Endodermal cell (in vitro differentiated cells): ENCODE measurements around the gene ST3GAL3. TPM values are rescaled to one million over a fixed set of nuclear protein-coding genes. Genes with fewer than 3 reads are reported as not detected.

ENCODE experiments used
- DNase-seq: peaks from one replicate; pipeline ENCODE4 v3.0.0-alpha.2; 2017
- H3K27ac ChIP-seq: 2 replicates; pipeline ENCODE4 v1.5.1; 2013; ENCODE audit warnings: mild to moderate bottlenecking, low read depth, low read length, moderate library complexity
- H3K27me3 ChIP-seq: 2 replicates; pipeline ENCODE4 v1.6.1; 2013; ENCODE audit warnings: mild to moderate bottlenecking, low read length, moderate library complexity; ENCODE audit not compliant: insufficient read depth, control insufficient read depth, poor library complexity, severe bottlenecking
- H3K36me3 ChIP-seq: 2 replicates; pipeline ENCODE4 v1.7.0; 2013; ENCODE audit warnings: mild to moderate bottlenecking, low read length, moderate library complexity; ENCODE audit not compliant: control insufficient read depth, insufficient read depth
- H3K4me1 ChIP-seq: one replicate; pipeline ENCODE4 v1.7.0; 2013; ENCODE audit warnings: low read length; ENCODE audit not compliant: control insufficient read depth, insufficient read depth
- H3K4me3 ChIP-seq: 2 replicates; pipeline ENCODE4 v1.5.1; 2013; ENCODE audit warnings: mild to moderate bottlenecking, low read length, moderate library complexity
- H3K9ac ChIP-seq: 2 replicates; pipeline ENCODE4 v1.6.1; 2013; ENCODE audit warnings: mild to moderate bottlenecking, low read length, moderate library complexity; ENCODE audit not compliant: poor library complexity, severe bottlenecking; ENCODE audit errors: extremely low read depth
- H3K9me3 ChIP-seq: 2 replicates; pipeline ENCODE4 v1.6.1; 2013; ENCODE audit warnings: mild to moderate bottlenecking, low read length, moderate library complexity; ENCODE audit not compliant: control insufficient read depth
- H3K27ac Mint-ChIP-seq: 2 replicates; pipeline ENCODE4 v1.8.0; 2020; ENCODE audit warnings: mixed read lengths
- H3K27me3 Mint-ChIP-seq: 2 replicates; pipeline ENCODE4 v1.8.0; 2021; ENCODE audit warnings: mild to moderate bottlenecking, mixed read lengths; ENCODE audit not compliant: insufficient read depth
- H3K36me3 Mint-ChIP-seq: 2 replicates; pipeline ENCODE4 v1.8.0; 2020; ENCODE audit warnings: low read depth, mixed read lengths
- H3K4me1 Mint-ChIP-seq: 2 replicates; pipeline ENCODE4 v1.8.0; 2020; ENCODE audit warnings: mixed read lengths
- H3K4me3 Mint-ChIP-seq: 2 replicates; pipeline ENCODE4 v1.8.0; 2020; ENCODE audit warnings: mild to moderate bottlenecking, moderate library complexity, mixed read lengths
- H3K9me3 Mint-ChIP-seq: 2 replicates; pipeline ENCODE4 v1.8.0; 2020; ENCODE audit warnings: mild to moderate bottlenecking, mixed read lengths
- CTCF ChIP-seq: fragments of 200-600 bp; sonication (generic); conservative IDR thresholded peaks from 2 replicates; pipeline ENCODE4 v1.5.0; 2021; ENCODE audit warnings: antibody characterized with exemption, mild to moderate bottlenecking
- WGBS, 2 experiments: methylation state at CpG; one replicate each; pipeline versions ENCODE4 v1.1.5 to v1.1.7; 2013; ENCODE audit warnings: missing lambda C conversion rate in 2 of 2, mixed read lengths in 1 of 2; ENCODE audit not compliant: insufficient coverage in 1 of 2, insufficient read length in 1 of 2; 5-methylcytosine and 5-hydroxymethylcytosine counted together
- long read RNA-seq, 4 experiments: library from polyadenylated mRNA in 2 of 4; library from RNA in 1 of 4; library from capped mRNA in 1 of 4; stranded (forward) in 3 of 4; unstranded in 1 of 4; transcript quantifications; one replicate each; pipeline ENCODE4 v2.0.0, GENCODE V29; 2020 to 2021; ENCODE audit warnings: inconsistent platforms in 1 of 4
- polyA plus RNA-seq, 2 experiments: library from polyadenylated mRNA; stranded (reverse); fragments of 50-300 nt; gene quantifications; one replicate each; pipeline ENCODE4 v1.2.3, GENCODE V29; 2013
- total RNA-seq, 2 donors: library from RNA; stranded (reverse); fragmentation: NEBNext Ultra II Directional in 1 of 2; extraction: Animal tissue kit (Norgen Biotek cat#: 25700) in 1 of 2; gene quantifications; 2 replicates in 1 of 2; 3 replicates in 1 of 2; pipeline ENCODE4 v1.2.1, GENCODE V29; 2021

ST3GAL3 gene
- total RNA-seq, result 10 to 100 TPM; 15.5 to 15.9 TPM
- 22.0 TPM for polyA plus RNA-seq (2013, experiment 1 of 2)
- polyA plus RNA-seq (2013, experiment 2 of 2), result 22.3 TPM
- long read RNA-seq, experiment 1, partial matches to known transcripts, result 0 of 7 reads
- long read RNA-seq, experiment 1, other reads (novel, unspliced or antisense), result 3 of 7 reads
- long read RNA-seq, experiment 2, transcript ST3GAL3-205 (12 exons, 2,299 nt), result major isoform, 7 of 19 reads
- long read RNA-seq, experiment 2, partial matches to known transcripts, result 1 of 19 reads
- long read RNA-seq, experiment 2, other reads (novel, unspliced or antisense), result 5 of 19 reads
- long read RNA-seq, experiment 3, transcript ST3GAL3-205 (12 exons, 2,299 nt), result major isoform, 12 of 29 reads
- long read RNA-seq, experiment 3, partial matches to known transcripts, result 3 of 29 reads
- long read RNA-seq, experiment 3, other reads (novel, unspliced or antisense), result 4 of 29 reads
- long read RNA-seq, experiment 4, result 0 reads

- DNase-seq, result peak; percentile 95
- peak within 1 kb of the TSS; percentile 78 for H3K9ac ChIP-seq
- Mint-ChIP-seq H3K27ac (peak within 1 kb of the TSS; percentile 90), H3K4me3 (peak within 1 kb of the TSS; percentile 78), H3K36me3 (peaks cover 25% of the 10 kb centered on the region), H3K9me3 (no peaks in the 10 kb centered on the region), H3K27me3 (no peaks in the 10 kb centered on the region), H3K4me1 (peaks cover 15% of the 10 kb centered on the region)
- H3K27ac ChIP-seq, result peak within 1 kb of the TSS; percentile 70
- no peak for TF ChIP-seq CTCF
- no peaks in the 10 kb centered on the region for H3K9me3 ChIP-seq
- no peaks in the 10 kb centered on the region for H3K4me1 ChIP-seq
- H3K4me3 ChIP-seq, result peak within 1 kb of the TSS; percentile 98
- peaks cover 31% of the 10 kb centered on the region for H3K36me3 ChIP-seq
- WGBS, 2 experiments, result 0% methylated on average over 15 to 103 of the region's 103 CpGs
- H3K27me3 ChIP-seq, result no peaks in the 10 kb centered on the region
Observed at GRCh38 chr1:43707190-43708001, at the start of gene ST3GAL3. ST3GAL3 (plus strand) TSS chr1:43707536; CDS start chr1:43736263, 28,727 bp downstream.

GRCh38 chr1:43659212-43660166, 47.8 kb upstream of the ST3GAL3 start:
- H3K4me3 Mint-ChIP-seq, result no peak overlapping the region
- Histone ChIP-seq H3K27me3 (no peaks in the 10 kb centered on the region), H3K4me3 (no peak overlapping the region), H3K9me3 (no peaks in the 10 kb centered on the region), H3K9ac (no peak overlapping the region), H3K4me1 (no peaks in the 10 kb centered on the region), H3K27ac (no peak overlapping the region), H3K36me3 (peaks cover 94% of the 10 kb centered on the region)
- peak overlapping the region; percentile 26 for H3K27ac Mint-ChIP-seq
- H3K4me1 Mint-ChIP-seq, result peaks cover 11% of the 10 kb centered on the region
- peaks cover 83% of the 10 kb centered on the region for H3K36me3 Mint-ChIP-seq
- TF ChIP-seq CTCF, result no peak
- 82 to 90% methylated on average over 5 to 14 of the region's 14 CpGs for WGBS, 2 experiments
- no peaks in the 10 kb centered on the region for H3K27me3 Mint-ChIP-seq
- no peaks in the 10 kb centered on the region for H3K9me3 Mint-ChIP-seq
- peak; percentile 63 for DNase-seq

- peaks cover 82% of the 10 kb centered on the region for H3K36me3 Mint-ChIP-seq
- Histone ChIP-seq H3K36me3 (peaks cover 95% of the 10 kb centered on the region), H3K4me3 (no peak overlapping the region), H3K9ac (no peak overlapping the region), H3K9me3 (no peaks in the 10 kb centered on the region), H3K27ac (no peak overlapping the region), H3K4me1 (no peaks in the 10 kb centered on the region), H3K27me3 (no peaks in the 10 kb centered on the region)
- DNase-seq, result peak; percentile 81
- no peak for TF ChIP-seq CTCF
- peaks cover 11% of the 10 kb centered on the region for H3K4me1 Mint-ChIP-seq
- 66% methylated on average over 4 of the region's 4 CpGs; no CpG with 5 or more reads in 1 of the 2 experiments for WGBS, 2 experiments
- no peak overlapping the region for H3K27ac Mint-ChIP-seq
- H3K4me3 Mint-ChIP-seq, result no peak overlapping the region
- H3K9me3 Mint-ChIP-seq, result no peaks in the 10 kb centered on the region
- H3K27me3 Mint-ChIP-seq, result no peaks in the 10 kb centered on the region
Observed at GRCh38 chr1:43660355-43660754, 47.0 kb upstream of the ST3GAL3 start.
